Stimulated activated CD4-positive, alpha-beta T cell treated with anti-CD3 and anti-CD28 coated beads, Interleukin-1b, Interleukin-23, amount 100 ng/mL, for 1 hour (primary cell): ENCODE measurements around the gene ITIH1.

Experiments
- DNase-seq, 2 donors: peaks; one replicate each; pipeline ENCODE4 v3.0.0-alpha.2; 2020; ENCODE audit warnings: low read depth in 2 of 2

ITIH1 gene

DNA sequence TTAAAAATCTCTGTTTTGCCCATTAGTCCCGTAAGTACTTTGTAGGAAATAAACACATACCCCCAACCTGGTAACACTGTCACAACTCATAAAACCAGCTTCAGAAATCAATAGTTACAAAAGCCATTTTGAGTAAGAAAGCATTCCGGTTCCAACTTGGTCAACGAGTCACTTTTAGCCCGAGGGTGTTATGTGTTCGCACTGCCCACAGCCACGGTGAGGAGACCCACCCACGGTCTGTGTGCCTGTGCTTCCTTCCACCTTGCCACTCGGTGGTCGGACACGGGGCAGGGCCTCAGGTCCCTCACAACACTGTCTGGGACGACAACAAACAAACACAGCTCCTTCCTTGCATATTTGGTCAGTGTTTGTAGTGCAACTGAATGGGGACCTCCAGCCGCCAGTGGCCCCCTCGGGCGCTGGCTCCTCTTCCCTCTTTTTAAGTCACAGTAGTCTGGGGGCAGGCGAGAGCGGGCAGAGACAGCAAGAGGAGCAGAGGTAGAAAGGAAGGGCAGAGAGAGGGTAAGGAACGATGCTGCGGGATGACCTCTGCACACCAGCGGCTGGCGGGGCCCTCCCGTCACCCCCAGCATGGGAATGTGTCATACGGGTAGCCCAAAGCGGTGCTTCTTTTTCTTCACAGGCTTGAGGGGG, 62.6 kb downstream of the ITIH1 start:
- no peak for DNase-seq

DNA sequence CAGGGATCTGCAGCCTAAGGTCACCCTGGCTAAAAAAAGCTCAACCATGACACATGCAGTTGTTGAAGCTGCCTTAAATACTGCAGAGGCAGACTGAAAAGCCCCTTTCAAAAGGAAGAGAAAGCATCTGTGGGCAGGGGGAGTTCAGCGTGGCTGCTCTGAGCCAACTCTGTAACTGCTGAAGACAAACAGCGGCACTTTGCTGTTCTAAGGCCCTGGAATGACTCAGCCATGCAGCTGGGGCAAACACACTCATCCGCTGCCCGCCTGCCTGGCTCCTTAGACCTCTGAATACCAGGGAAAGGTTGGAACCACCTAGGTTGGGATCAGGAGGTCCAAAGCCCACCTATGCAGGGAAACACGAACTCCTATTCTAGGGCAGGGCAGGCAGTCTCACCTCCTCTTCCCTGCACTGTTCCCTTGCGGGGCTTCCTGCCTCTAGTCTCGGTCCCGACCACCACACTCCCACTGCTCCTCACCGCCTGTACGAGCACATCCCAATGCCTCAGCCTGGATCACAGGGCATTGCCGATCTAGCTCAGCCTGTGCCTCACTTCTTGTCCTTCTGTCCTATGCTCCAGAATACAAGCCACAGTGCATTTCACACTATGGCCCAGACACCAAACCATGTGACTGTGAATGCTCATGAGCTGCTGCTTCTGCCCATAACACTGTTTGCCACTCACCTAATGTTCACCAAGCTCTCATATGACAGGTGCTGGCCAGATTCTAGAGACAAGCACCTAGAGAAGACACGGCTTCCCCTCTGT, 64.0 kb downstream of the ITIH1 start:
- DNase-seq: no peak
